ENCODE measurements around the gene URAD. TPM values are rescaled to one million over a fixed set of nuclear protein-coding genes. Genes with fewer than 3 reads are reported as not detected.

URAD gene
- total RNA-seq, 6 donors from 2014 or later, result 0.27 TPM; not detected in 5

DNA sequence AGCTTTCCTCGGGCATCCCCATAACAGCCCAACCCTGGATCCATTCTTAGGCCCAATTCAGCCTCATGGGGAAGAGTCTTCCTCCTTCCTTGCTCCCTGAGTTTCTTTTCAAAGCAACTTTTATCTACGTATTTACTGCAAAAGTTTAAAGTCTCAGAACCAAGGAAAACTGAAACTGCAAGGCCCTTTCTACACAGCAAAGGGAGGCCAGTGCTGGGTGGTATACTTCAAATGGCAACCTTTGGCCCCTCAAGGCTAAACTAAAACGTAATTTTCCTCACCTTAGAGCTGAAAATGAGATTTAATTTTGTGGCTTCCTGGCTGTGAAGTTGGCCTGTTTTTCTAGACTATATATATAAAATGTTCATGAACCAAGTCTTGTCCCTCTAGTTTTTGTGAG lies 25.0 kb downstream of the URAD start:
- DNase-seq (no peak), ATAC-seq (ENCODE audit: low FRiP score in 2 of 2) (no peak)
- Histone ChIP-seq H3K4me1 (peaks cover 13 to 47% (median 25%) of the 10 kb centered on the region in 4 donors), H3K27ac (no peak overlapping the region), H3K9me3 (no peaks in the 10 kb centered on the region), H3K4me3 (no peak overlapping the region), H3K27me3 (peaks cover 2 to 77% (median 46%) of the 10 kb centered on the region in 4 donors), H3K36me3 (no peaks in the 10 kb centered on the region)
- TF ChIP-seq EP300 (IDR thresholded peaks at IDR 0.05) (no peak), POLR2AphosphoS5 (IDR thresholded peaks at IDR 0.05) (no peak)
- TF ChIP-seq, protein P1, sequence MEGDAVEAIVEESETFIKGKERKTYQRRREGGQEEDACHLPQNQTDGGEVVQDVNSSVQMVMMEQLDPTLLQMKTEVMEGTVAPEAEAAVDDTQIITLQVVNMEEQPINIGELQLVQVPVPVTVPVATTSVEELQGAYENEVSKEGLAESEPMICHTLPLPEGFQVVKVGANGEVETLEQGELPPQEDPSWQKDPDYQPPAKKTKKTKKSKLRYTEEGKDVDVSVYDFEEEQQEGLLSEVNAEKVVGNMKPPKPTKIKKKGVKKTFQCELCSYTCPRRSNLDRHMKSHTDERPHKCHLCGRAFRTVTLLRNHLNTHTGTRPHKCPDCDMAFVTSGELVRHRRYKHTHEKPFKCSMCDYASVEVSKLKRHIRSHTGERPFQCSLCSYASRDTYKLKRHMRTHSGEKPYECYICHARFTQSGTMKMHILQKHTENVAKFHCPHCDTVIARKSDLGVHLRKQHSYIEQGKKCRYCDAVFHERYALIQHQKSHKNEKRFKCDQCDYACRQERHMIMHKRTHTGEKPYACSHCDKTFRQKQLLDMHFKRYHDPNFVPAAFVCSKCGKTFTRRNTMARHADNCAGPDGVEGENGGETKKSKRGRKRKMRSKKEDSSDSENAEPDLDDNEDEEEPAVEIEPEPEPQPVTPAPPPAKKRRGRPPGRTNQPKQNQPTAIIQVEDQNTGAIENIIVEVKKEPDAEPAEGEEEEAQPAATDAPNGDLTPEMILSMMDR (IDR thresholded peaks at IDR 0.05), result no peak
- 65 to 74% methylated on average over 3 of the region's 3 CpGs for WGBS, 2 donors

DNA sequence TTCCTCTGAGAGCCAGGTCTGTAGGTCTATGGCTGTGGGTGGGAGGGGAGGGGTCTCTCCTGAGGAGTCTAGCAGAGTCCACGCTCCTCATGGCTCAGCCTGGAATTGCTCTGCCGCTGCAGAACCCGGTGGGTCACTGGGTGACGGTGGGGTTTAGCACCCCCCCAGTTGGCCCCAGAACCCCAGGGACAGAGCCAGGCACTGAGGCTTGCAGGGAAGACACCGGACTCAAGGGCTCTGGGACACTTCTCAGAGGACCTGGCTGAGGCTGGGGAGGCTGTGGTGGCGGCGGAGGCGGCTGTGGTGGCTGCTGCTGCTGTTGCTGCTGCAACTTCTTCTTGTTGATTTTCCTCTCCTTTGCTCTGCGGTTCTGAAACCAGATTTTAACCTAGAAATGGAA lies 25.5 kb downstream of the URAD start:
- ATAC-seq (ENCODE audit: low FRiP score in 2 of 2), result no peak
- no peak for DNase-seq
- Histone ChIP-seq H3K27ac (no peak overlapping the region), H3K27me3 (peaks cover 2 to 77% (median 43%) of the 10 kb centered on the region in 4 donors), H3K4me3 (no peak overlapping the region), H3K4me1 (peaks cover 13 to 42% (median 20%) of the 10 kb centered on the region in 4 donors), H3K36me3 (no peaks in the 10 kb centered on the region), H3K9me3 (no peaks in the 10 kb centered on the region)
- TF ChIP-seq POLR2A (IDR thresholded peaks at IDR 0.05) (no peak), POLR2AphosphoS5 (IDR thresholded peaks at IDR 0.05) (no peak), EP300 (IDR thresholded peaks at IDR 0.05) (no peak)
- TF ChIP-seq, protein P1 (IDR thresholded peaks at IDR 0.05), result no peak
- whole genome bisulfite sequencing, 2 donors, result 63 to 67% methylated on average over 7 to 9 of the region's 9 CpGs

DNA sequence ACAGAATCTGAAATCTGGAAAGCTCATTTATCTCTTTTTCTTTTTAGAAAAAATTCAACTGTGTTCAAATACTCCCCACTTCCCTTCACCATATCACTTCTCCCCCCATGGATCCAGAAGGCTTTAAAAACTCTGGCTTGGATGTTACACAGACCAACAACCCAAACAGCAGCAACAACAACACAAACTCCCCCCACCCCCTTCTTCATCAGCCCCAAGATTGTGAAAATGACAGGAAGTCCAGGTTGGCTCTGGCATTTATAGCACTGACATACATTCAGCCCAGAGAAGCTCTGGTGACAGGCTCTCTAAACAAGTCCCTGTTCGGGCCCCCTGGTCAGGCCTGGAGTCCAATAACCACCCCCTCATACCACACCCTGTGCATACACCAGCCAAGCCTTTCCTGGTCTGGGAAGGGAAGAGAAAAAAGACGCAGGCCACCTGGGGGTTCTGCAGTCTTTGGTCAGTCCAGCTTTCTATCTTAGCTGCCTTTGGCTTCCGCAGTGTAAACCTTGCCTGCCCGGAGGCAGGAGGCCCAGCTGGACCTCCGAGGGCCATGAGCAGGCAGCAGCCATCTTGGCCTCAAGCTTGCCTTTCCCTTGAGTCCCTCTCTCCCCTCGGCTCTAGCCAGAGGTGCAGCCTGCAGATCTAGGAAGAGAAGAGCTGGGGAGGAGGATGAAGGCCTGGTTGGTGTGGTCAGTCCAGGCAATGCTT lies 26.2 kb downstream of the URAD start:
- H3K36me3 ChIP-seq, result no peaks in the 10 kb centered on the region
- DNase-seq, result no peak
- no peak for ATAC-seq (ENCODE audit: low FRiP score in 2 of 2)
- TF ChIP-seq EP300 (IDR thresholded peaks at IDR 0.05), result no peak
- no peak for TF ChIP-seq POLR2A (IDR thresholded peaks at IDR 0.05)
- TF ChIP-seq, protein P1 (IDR thresholded peaks at IDR 0.05), result no peak
- no peak for TF ChIP-seq POLR2AphosphoS5 (IDR thresholded peaks at IDR 0.05)
- H3K9me3 ChIP-seq, result no peaks in the 10 kb centered on the region
- H3K27me3 ChIP-seq, result peaks cover 2 to 74% (median 40%) of the 10 kb centered on the region in 4 donors
- H3K4me3 ChIP-seq, result no peak overlapping the region
- H3K27ac ChIP-seq, result no peak overlapping the region
- peaks cover 13 to 35% (median 18%) of the 10 kb centered on the region in 4 donors for H3K4me1 ChIP-seq
- 38 to 47% methylated on average over 5 to 6 of the region's 6 CpGs for WGBS, 2 donors

DNA sequence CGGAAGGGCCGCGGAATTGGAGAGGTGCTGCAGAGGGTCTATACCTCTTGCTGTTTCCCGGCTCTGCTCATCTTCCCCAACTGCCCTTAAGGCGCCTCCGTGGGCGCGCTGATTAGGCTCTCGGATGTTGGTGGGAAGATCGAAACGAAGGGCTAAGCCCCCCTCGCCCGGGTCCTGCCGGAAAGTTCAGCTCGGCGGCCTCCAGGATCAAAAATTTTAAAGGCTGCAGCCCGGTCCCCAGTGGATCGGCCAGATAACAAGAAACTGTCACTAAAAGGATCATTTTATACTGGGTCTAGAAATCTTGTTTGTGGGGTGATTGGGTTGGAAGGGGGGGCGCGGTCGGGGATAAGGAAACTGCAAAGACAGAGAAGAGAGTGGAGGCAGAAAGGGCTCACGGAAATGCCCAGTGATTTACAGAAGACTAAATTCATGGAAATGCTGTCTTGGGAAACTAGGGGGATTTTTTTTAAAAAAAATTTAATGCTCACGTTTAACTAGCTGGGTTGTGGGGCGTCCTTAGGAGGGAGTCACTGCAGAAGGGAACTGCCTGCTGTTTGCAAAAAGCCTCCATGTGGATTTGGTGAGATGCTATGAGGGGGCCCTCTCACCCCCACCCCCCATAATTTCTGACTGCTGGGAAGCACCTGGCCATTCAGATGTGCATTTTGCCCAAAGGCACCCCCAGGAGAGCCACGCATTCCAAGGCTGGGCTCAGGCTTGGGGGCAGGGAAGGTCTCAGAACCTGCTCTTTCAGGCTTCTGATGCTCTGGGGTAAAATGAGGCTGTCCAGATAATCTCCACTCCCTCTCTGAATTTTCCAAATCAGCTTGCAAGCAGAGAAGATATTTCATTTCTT lies 27.0 kb downstream of the URAD start:
- TF ChIP-seq, protein P1 (IDR thresholded peaks at IDR 0.05), result no peak
- no peak for TF ChIP-seq POLR2A (IDR thresholded peaks at IDR 0.05)
- peaks cover 2 to 74% (median 35%) of the 10 kb centered on the region in 4 donors for H3K27me3 ChIP-seq
- peak overlapping the region in 3 of 4 donors; percentile 32 to 43 (median 34) for H3K4me3 ChIP-seq
- H3K4me1 ChIP-seq, result peaks cover 13 to 27% (median 15%) of the 10 kb centered on the region in 4 donors
- ATAC-seq (ENCODE audit: low FRiP score in 2 of 2) (no peak), DNase-seq (no peak)
- H3K27ac ChIP-seq, result no peak overlapping the region
- H3K36me3 ChIP-seq, result no peaks in the 10 kb centered on the region
- 7 to 10% methylated on average over 11 to 25 of the region's 25 CpGs for WGBS, 2 donors
- no peaks in the 10 kb centered on the region for H3K9me3 ChIP-seq

All from upper lobe of left lung (tissue), 6 donors.